A673 (cell line): ENCODE results near the gene GRB10. TPM values are rescaled to one million over a fixed set of nuclear protein-coding genes. Genes with fewer than 3 reads are reported as not detected.

Source experiments
- BruUV-seq: library from RNA; stranded (reverse); fragments of 400-500 nt; replicated peaks from 2 replicates; lab custom pipeline; 2021; lab: Mats Ljungman, UMichigan
- CTCF ChIA-PET: fragments of 300-600 bp; sonication (Branson Sonifier 250); formaldehyde crosslinking; loops from one replicate; lab custom pipeline; 2022; ENCODE audit warnings: antibody characterized with exemption; lab: Charles Lee
- POLR2A ChIA-PET: fragments of 300-600 bp; sonication (Branson Sonifier 250); formaldehyde crosslinking; loops from one replicate; lab custom pipeline; 2022; ENCODE audit warnings: antibody characterized with exemption; ENCODE audit not compliant: low non-redundant PET; lab: Charles Lee
- DNase-seq: peaks from one replicate; pipeline ENCODE4 v3.0.0-alpha.2; 2015; ENCODE audit warnings: low spot score
- H3K27ac ChIP-seq: fragments of 200-600 bp; sonication (generic); 2 replicates; pipeline ENCODE4 v1.5.1; 2016; ENCODE audit warnings: mixed run types, low read depth, mild to moderate bottlenecking, mixed read lengths, antibody characterized with exemption, low read length; ENCODE audit not compliant: poor library complexity, severe bottlenecking
- H3K27me3 ChIP-seq: fragments of 200-600 bp; sonication (generic); replicated peaks from 2 replicates; pipeline ENCODE4 v1.6.1; 2017; ENCODE audit warnings: mixed run types, low read depth, mild to moderate bottlenecking, mixed read lengths, antibody characterized with exemption, low read length; ENCODE audit not compliant: insufficient read depth, poor library complexity
- H3K36me3 ChIP-seq: fragments of 200-600 bp; sonication (generic); 2 replicates; pipeline ENCODE4 v1.6.1; 2016; ENCODE audit warnings: mixed run types, mild to moderate bottlenecking, mixed read lengths, antibody characterized with exemption, low read length; ENCODE audit not compliant: insufficient read depth, poor library complexity, severe bottlenecking
- H3K4me1 ChIP-seq: fragments of 200-600 bp; sonication (generic); 2 replicates; pipeline ENCODE4 v1.6.1; 2017; ENCODE audit warnings: mixed run types, mild to moderate bottlenecking, mixed read lengths, antibody characterized with exemption, low read length; ENCODE audit not compliant: insufficient read depth, poor library complexity, severe bottlenecking
- H3K4me3 ChIP-seq: fragments of 200-600 bp; sonication (generic); 2 replicates; pipeline ENCODE4 v1.5.1; 2016; ENCODE audit warnings: low read depth, mixed run types, mild to moderate bottlenecking, mixed read lengths, low read length; ENCODE audit not compliant: poor library complexity, severe bottlenecking
- H3K9me3 ChIP-seq: fragments of 200-600 bp; sonication (generic); 2 replicates; pipeline ENCODE4 v1.6.1; 2016; ENCODE audit warnings: mixed run types, low read depth, mild to moderate bottlenecking, mixed read lengths, antibody characterized with exemption, low read length; ENCODE audit not compliant: poor library complexity, severe bottlenecking
- EZH2 ChIP-seq: fragments of 200-600 bp; sonication (generic); IDR thresholded peaks from 2 replicates; pipeline ENCODE4 v1.6.1; 2017; ENCODE audit warnings: borderline replicate concordance, low read depth, mild to moderate bottlenecking, mixed read lengths, antibody characterized with exemption, low read length; ENCODE audit not compliant: poor library complexity, severe bottlenecking
- intact Hi-C: fragments of 100-400 bp; cut with micrococcal nuclease; formaldehyde crosslinking; loops from one replicate; pipeline ENCODE4 v1.10.0; 2022; ENCODE audit not compliant: unreplicated experiment
- total RNA-seq: library from RNA; stranded (reverse); gene quantifications from 2 replicates; pipeline ENCODE4 v1.2.3, GENCODE V29; 2021
- TF ChIP-seq, protein P1 (sequence below): fragments of 300-800, 200-600 bp; sonication (generic); conservative IDR thresholded peaks from 2 replicates; pipeline ENCODE4 v1.5.1; 2017; ENCODE audit warnings: low read depth, mild to moderate bottlenecking, antibody characterized with exemption, low read length, moderate library complexity, mixed read lengths

The GRB10 gene
- total RNA-seq, 1 experiment from 2014 or later: 0.41 TPM

DNA sequence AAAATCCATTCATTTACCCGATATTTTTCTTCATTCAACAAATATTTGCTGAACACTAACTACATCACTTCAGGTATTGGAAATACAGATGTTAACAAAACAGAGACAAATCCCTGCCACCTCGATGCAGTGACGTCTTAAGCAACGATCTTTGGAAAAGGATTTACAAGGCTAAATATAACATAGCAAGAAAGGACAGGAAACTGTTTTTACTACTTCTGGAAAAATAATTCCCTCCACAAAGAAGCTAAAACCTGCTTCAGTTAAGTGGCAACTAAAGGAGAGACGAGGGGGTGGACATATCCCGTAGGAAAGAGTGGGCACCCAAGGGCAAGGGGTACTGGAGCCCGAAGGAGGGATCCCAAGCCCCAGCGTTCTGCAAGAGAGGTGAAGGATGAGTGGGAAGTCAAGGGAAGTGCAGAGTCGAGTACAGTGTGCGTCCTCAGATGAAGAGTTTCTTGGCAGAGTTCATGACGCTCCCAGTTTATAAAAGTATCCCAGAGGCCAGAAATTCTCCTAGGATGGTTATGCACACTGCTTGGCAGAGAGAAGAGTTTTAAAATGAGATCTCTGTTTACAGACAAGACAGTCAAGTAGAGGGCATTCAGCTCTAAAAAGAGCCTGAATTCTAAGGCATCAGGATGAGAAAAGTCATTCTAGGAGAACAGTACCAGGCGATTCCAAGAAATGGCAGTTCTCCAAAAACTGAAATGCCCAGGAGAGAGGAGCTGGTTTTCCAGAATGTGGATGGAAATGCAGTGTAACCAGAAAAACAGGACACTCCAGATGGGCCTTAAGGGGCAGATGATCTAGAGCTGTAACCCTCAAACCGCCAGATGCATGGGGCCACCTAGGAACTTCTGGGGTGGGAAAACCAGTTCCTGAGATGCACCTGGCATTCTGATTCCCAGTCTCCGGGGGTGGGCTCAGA is 97.3 kb downstream of the GRB10 start:
- intact Hi-C loops: no loop called here
- Histone ChIP-seq H3K4me3 (no peak overlapping the region), H3K27me3 (peaks cover 14% of the 10 kb centered on the region), H3K27ac (no peak overlapping the region), H3K36me3 (no peaks in the 10 kb centered on the region), H3K4me1 (no peaks in the 10 kb centered on the region), H3K9me3 (no peaks in the 10 kb centered on the region)
- no peak for DNase-seq
- POLR2A ChIA-PET: no interaction called here
- CTCF ChIA-PET: no interaction called here
- BruUV-seq: no TSS peak
- TF ChIP-seq EZH2: no peak
- TF ChIP-seq, protein P1, sequence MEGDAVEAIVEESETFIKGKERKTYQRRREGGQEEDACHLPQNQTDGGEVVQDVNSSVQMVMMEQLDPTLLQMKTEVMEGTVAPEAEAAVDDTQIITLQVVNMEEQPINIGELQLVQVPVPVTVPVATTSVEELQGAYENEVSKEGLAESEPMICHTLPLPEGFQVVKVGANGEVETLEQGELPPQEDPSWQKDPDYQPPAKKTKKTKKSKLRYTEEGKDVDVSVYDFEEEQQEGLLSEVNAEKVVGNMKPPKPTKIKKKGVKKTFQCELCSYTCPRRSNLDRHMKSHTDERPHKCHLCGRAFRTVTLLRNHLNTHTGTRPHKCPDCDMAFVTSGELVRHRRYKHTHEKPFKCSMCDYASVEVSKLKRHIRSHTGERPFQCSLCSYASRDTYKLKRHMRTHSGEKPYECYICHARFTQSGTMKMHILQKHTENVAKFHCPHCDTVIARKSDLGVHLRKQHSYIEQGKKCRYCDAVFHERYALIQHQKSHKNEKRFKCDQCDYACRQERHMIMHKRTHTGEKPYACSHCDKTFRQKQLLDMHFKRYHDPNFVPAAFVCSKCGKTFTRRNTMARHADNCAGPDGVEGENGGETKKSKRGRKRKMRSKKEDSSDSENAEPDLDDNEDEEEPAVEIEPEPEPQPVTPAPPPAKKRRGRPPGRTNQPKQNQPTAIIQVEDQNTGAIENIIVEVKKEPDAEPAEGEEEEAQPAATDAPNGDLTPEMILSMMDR: no peak

DNA sequence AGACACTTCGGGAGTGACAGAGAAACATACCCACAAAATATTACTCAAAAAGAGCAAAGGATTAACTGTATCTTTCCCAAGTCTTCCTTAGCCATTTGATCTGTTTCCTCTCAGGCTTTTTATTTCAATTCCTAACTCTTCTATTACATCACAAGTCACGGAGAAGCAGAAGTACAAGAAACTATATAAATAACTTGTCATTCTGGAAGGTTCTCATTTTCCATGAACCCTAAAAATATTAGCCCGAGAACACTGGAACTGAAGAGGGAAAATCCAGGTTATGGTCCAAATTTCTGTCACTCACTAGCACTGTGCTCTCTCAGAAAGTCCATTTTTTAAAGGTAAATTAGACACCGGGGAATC is 98.0 kb downstream of the GRB10 start:
- Histone ChIP-seq H3K4me1 (no peaks in the 10 kb centered on the region), H3K9me3 (no peaks in the 10 kb centered on the region), H3K27ac (no peak overlapping the region), H3K4me3 (no peak overlapping the region), H3K36me3 (no peaks in the 10 kb centered on the region), H3K27me3 (peaks cover 18% of the 10 kb centered on the region)
- TF ChIP-seq, protein P1: no peak
- TF ChIP-seq EZH2: no peak
- no peak for DNase-seq
- ChIA-PET CTCF (no interaction called here), POLR2A (no interaction called here)
- intact Hi-C loops: no loop called here
- BruUV-seq: no TSS peak

DNA sequence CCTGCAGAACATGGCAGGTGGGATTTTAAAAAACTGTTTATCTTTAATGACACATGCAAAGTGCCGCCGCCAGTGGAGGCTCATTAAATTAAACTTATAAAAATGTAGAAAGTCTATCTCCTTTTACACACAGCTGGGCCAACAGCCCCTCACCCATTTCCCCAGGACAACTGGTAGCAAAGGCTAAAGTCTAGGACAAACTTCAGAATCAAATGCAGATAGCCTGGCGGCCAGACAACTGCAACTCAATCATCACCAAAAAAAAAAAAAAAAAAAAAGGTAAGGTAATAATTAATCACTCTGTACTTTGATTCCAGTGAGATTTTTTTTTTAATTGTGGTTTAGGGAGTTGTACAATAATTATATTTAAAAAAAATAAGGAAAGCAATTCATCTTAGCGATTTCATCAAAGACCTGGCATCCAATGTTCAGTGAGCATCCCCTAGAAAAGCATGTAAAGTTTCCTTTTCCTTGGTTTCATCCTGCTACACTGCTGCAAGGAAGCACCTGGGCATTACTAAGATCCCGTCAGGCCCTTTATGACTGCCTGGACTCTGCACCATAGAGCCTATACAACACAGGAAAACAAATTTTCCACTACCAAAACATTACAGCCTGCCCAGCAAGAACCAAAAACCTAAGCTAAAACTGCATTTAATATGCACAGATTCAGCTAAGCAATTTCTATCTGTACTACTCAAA is 98.5 kb downstream of the GRB10 start:
- no TSS peak for BruUV-seq
- no peak overlapping the region for H3K27ac ChIP-seq
- no peaks in the 10 kb centered on the region for H3K9me3 ChIP-seq
- H3K27me3 ChIP-seq: peaks cover 18% of the 10 kb centered on the region
- CTCF ChIA-PET: no interaction called here
- no peaks in the 10 kb centered on the region for H3K36me3 ChIP-seq
- TF ChIP-seq, protein P1: no peak
- TF ChIP-seq EZH2: no peak
- no peaks in the 10 kb centered on the region for H3K4me1 ChIP-seq
- POLR2A ChIA-PET: no interaction called here
- H3K4me3 ChIP-seq: no peak overlapping the region
- no peak for DNase-seq
- intact Hi-C loops: no loop called here
